Prostate gland (tissue), 2 donors: Measurements from ENCODE around the gene CLEC1B.

Experiments
- CTCF ChIP-seq, 4 experiments: fragments of 200-600 bp in 2 of 4; fragments of 450-650 bp in 2 of 4; sonication (generic) in 2 of 4; IDR thresholded peaks; 1 replicate in 3 of 4; 2 replicates in 1 of 4; pipeline ENCODE4 v1.5.1; 2016 to 2019; ENCODE audit warnings: antibody characterized with exemption in 4 of 4, mild to moderate bottlenecking in 2 of 4, moderate library complexity in 2 of 4
- POLR2A ChIP-seq: fragments of 450-650 bp; IDR thresholded peaks from one replicate; pipeline ENCODE4 v1.6.1; 2016; ENCODE audit warnings: antibody characterized with exemption, mild to moderate bottlenecking

GRCh38 chr12:9947674-9948073 lies 51.2 kb downstream of the CLEC1B start:
- TF ChIP-seq CTCF (IDR thresholded peaks at IDR 0.05): no peak
- no peak for TF ChIP-seq POLR2A
